Mucosa of descending colon (tissue), 3 donors: ENCODE measurements around the gene SETX. TPM values are rescaled to one million over a fixed set of nuclear protein-coding genes. Genes with fewer than 3 reads are reported as not detected.

Experiments
- ATAC-seq: fragments of 200-7000 bp; cut with Tn5 transposase; one replicate; pipeline ENCODE4 v1.9.1; 2020; ENCODE audit warnings: mild to moderate bottlenecking, moderate library complexity
- DNase-seq, 3 donors: peaks; one replicate each; pipeline ENCODE4 v3.0.0-alpha.2; 2020
- H3K36me3 ChIP-seq: fragments of 200-600 bp; one replicate; pipeline ENCODE4 v1.8.0; 2021; ENCODE audit warnings: low read depth, mild to moderate bottlenecking
- H3K4me1 ChIP-seq: fragments of 200-600 bp; one replicate; pipeline ENCODE4 v1.8.0; 2021; ENCODE audit warnings: low read depth, mild to moderate bottlenecking
- H3K4me3 ChIP-seq: fragments of 200-600 bp; one replicate; pipeline ENCODE4 v1.8.0; 2021; ENCODE audit warnings: mild to moderate bottlenecking
- H3K9me3 ChIP-seq: fragments of 200-600 bp; one replicate; pipeline ENCODE4 v1.8.0; 2021; ENCODE audit warnings: mild to moderate bottlenecking
- intact Hi-C, 2 donors: fragments of 100-400 bp; cut with DNase I in 1 of 2; cut with micrococcal nuclease in 1 of 2; formaldehyde crosslinking; loops; one replicate each; pipeline versions ENCODE4 v1.11.0 to v1.11.1; 2022; cut with DNase I, micrococcal nuclease
- total RNA-seq, 3 donors: library from RNA; stranded (reverse); fragmentation: NEBNext Ultra II Directional in 2 of 3; extraction: Animal tissue kit (Norgen Biotek cat#: 25700) in 2 of 3; gene quantifications; one replicate each; pipeline versions ENCODE4 v1.2.1 to v1.2.4, GENCODE V29; 2021 to 2023
- TF ChIP-seq, protein P1 (sequence below): fragments of 200-600 bp; IDR thresholded peaks from one replicate; pipeline ENCODE4 v1.8.0; 2022; ENCODE audit warnings: antibody characterized with exemption, mild to moderate bottlenecking
- donor health status: DM: no; HTN: no; CAD: no; lungs with moderate emphysema.
- donor health status: DM: no; HTN: no; CAD: no.
- donor health status: DM: no; HTN: yes; CAD: no.

The SETX gene
- total RNA-seq, 3 donors from 2014 or later, result 35.4 to 54.2 (median 38.7) TPM

DNA sequence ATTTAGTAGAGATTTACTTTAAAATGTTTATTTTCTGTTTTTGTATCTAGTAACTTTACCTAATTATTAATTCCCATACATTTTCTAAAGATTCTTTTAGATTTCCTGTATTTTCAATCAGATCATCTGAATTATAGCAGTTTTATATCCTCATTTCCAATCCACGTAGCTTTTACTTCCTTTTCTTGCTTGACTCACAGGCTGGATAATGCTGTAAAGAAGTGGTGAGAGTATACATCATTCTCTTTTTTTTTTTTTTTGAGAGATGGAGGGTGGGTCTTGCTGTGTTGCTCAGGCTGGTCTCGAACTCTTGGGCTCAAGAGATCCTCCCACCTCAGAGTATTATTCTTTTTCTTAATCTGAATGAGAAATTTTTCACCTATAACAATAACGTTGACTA lies 11.2 kb upstream of the SETX start:
- intact Hi-C loops, result no loop called here
- DNase-seq, result no peak
- TF ChIP-seq, protein P1, sequence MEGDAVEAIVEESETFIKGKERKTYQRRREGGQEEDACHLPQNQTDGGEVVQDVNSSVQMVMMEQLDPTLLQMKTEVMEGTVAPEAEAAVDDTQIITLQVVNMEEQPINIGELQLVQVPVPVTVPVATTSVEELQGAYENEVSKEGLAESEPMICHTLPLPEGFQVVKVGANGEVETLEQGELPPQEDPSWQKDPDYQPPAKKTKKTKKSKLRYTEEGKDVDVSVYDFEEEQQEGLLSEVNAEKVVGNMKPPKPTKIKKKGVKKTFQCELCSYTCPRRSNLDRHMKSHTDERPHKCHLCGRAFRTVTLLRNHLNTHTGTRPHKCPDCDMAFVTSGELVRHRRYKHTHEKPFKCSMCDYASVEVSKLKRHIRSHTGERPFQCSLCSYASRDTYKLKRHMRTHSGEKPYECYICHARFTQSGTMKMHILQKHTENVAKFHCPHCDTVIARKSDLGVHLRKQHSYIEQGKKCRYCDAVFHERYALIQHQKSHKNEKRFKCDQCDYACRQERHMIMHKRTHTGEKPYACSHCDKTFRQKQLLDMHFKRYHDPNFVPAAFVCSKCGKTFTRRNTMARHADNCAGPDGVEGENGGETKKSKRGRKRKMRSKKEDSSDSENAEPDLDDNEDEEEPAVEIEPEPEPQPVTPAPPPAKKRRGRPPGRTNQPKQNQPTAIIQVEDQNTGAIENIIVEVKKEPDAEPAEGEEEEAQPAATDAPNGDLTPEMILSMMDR, result no peak
- H3K4me3 ChIP-seq, result no peak overlapping the region
- H3K4me1 ChIP-seq, result no peaks in the 10 kb centered on the region
- ATAC-seq, result no peak
- H3K36me3 ChIP-seq, result no peaks in the 10 kb centered on the region
- no peaks in the 10 kb centered on the region for H3K9me3 ChIP-seq

DNA sequence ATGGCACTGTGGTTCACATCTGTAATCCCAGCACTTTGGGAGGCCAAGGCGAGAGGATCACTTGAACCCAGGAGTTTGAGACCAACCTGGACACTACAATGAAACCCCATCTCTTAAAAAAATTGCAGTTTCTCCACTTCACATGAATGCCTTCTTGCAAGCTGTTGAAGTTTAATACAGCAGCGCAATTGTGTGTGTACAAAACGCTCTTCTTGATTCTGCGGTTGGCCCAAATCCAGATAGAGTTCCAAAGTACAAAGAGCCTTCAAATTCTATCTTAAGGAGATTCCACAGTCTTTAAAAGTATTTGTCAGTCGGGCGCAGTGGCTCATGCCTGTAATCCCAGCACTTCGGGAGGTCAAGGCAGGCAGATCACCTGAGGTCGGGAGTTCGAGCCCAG lies 9.3 kb upstream of the SETX start:
- intact Hi-C loops, result no loop called here
- H3K4me3 ChIP-seq, result no peak overlapping the region
- DNase-seq, result no peak
- H3K9me3 ChIP-seq, result no peaks in the 10 kb centered on the region
- no peaks in the 10 kb centered on the region for H3K4me1 ChIP-seq
- TF ChIP-seq, protein P1, result no peak
- no peak for ATAC-seq
- no peaks in the 10 kb centered on the region for H3K36me3 ChIP-seq

DNA sequence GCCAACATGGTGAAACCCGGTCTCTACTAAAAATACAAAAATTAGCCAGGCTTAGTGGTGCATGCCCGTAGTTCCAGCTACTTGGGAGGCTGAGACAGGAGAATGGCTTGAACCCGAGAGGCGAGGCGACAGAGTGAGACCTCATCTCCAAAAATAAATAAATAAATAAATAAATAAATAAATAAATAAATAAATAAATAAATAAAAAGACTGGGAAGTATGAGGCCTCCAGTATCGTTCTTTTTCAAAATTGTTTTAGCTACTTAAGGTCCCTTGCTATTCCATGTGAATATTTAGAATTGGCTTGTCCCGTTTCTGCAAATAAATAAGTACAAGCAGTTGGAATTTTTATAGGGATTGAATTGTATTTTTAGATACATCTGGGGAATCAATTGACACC lies 3.0 kb upstream of the SETX start:
- DNase-seq, result no peak
- TF ChIP-seq, protein P1, result no peak
- Histone ChIP-seq H3K4me3 (no peak overlapping the region), H3K9me3 (no peaks in the 10 kb centered on the region), H3K36me3 (peaks cover 4% of the 10 kb centered on the region), H3K4me1 (peaks cover 11% of the 10 kb centered on the region)
- no peak for ATAC-seq
- intact Hi-C loops, result no loop called here

DNA sequence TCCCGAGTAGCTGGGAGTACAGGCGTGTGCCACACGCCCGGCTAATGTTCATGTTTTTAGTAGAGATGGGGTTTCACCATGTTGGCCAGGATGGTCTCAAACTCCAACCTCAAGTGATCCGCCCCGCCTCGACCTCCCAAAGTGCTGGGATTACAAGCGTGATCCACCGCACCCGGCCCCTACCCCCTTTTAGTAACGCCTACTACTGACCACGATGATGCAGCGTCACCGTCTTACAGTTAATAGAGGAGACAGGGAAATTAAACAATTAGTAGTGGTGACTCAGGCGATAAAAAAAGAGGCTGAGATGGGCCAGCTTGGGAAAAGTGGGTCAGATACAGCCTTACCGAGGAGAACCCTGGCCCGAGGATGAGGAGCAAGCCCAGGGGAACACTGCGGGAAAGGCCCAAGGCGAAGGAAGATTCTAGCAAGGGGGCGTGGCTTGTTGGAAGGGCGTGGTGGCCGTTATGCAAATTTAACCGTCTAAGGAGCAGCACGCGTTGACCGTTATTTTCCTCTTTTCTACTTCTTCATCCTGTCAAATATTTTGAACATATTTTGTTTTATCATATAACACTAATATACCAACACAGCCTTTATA lies 1.6 kb upstream of the SETX start:
- peaks cover 20% of the 10 kb centered on the region for H3K4me1 ChIP-seq
- ATAC-seq (no peak), DNase-seq (no peak)
- TF ChIP-seq, protein P1, result no peak
- H3K9me3 ChIP-seq, result no peaks in the 10 kb centered on the region
- H3K4me3 ChIP-seq, result no peak overlapping the region
- H3K36me3 ChIP-seq, result peaks cover 4% of the 10 kb centered on the region
- intact Hi-C loops, result no loop called here

DNA sequence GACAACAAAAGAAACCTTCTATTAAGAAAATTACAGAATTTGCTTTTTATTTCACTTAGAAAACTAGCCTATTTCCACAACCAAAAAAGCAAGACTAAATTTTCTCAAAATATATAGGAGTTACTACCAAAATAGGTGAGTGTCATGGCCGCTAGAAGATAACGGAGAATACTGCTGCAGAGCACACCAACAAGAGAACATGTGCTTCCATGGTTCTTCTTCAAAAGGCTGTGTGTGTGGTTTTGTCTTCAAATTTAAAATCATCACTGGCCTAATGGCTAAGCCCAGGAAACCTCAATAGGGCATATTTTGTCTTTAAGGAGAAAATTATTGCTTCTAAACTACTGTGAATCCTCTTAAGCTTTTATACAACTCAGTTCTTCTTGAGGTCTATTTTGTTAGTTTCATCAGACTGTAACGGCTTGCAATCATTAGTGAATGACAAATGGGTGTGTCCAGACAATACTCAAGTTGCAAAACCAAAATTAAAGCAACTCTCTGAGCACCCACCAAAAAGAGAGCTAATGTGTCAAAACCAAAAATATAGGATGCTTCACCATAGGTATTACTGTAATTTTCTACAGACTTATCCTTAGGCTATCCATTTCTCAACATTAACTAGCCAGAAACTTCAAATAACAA lies 3.3 kb downstream of the SETX start:
- peaks cover 32% of the 10 kb centered on the region for H3K4me1 ChIP-seq
- ATAC-seq (no peak), DNase-seq (no peak)
- H3K9me3 ChIP-seq, result no peaks in the 10 kb centered on the region
- no peak overlapping the region for H3K4me3 ChIP-seq
- intact Hi-C loops, result no loop called here
- TF ChIP-seq, protein P1, result no peak
- peaks cover 4% of the 10 kb centered on the region for H3K36me3 ChIP-seq
